GM19468 (cell line): Measurements from ENCODE around the gene SHISA4.
"Not testable (repeated sequence)": the region's sequence is repeated elsewhere in the genome, so short reads cannot be mapped to it uniquely, and the experiment has no call there.

Experiments
- ATAC-seq: cut with Tn5 transposase; IDR thresholded peaks from one replicate; pipeline ENCODE4 v1.9.1; 2021; ENCODE audit warnings: mild to moderate bottlenecking, moderate library complexity, moderate number of reproducible peaks; ENCODE audit not compliant: unreplicated experiment; ENCODE audit errors: extremely low read depth

The SHISA4 gene, protein sequence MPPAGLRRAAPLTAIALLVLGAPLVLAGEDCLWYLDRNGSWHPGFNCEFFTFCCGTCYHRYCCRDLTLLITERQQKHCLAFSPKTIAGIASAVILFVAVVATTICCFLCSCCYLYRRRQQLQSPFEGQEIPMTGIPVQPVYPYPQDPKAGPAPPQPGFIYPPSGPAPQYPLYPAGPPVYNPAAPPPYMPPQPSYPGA

GRCh38 chr1:201888282-201889089, at the start of gene SHISA4:
Gene SHISA4, plus strand, starts transcription at chr1:201888898. Its CDS starts 97 bp downstream, at chr1:201888995.
- ATAC-seq, result no peak

DNA sequence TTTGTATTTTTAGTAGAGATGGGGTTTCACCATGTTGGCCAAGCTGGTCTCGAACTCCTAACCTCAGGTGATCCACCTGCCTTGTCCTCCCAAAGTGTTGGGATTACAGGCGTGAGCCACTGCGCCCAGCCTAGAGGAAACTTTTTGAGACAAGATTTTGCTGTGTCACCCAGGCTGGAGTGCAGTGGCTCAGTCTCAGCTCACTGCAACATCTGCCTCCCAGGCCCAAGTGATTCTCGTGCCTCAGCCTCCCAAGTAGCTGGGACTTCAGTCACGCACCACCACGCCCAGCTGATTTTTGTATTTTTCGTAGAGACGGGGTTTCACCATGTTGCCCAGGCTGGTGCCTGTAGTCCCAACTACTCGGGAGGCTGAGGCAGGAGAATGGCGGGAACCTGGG, 49.6 kb upstream of the SHISA4 start:
- ATAC-seq, result not testable (repeated sequence)

DNA sequence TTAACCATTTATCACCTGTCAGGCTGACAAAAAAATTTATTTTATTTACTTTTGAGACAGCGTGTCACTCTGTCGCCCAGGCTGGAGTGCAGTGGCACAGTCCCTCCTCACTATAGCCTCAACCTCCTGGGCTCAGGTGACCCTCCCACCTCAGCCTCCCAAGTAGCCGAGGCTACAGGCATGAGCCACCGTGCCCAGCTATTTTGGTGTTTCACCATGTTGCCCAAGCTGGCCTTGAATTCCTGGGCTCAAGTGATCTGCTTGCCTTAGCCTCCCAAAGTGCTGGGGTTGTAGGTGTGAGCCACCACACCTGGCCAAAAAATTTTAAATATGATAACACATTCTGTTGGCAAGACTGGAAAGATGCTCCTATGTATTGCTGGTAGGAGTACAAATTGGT, 48.6 kb upstream of the SHISA4 start:
- no peak for ATAC-seq

DNA sequence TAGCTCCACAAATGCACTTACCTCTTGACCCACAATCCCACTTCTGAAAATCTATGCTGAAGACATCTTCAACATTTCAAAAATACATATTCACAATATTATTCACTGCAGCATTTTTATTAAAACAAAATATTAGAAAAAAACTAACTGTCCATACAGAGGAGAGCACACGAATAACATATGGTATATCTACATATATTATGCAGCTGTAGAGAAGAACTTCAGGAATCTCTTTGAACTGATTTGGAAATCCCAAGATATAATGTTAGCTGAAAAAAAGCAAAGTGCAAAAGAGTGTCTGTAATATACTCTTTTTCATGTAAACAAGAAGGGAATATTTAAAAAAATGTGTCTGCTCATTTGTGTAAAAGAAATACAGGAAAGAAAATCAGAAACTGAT, 48.2 kb upstream of the SHISA4 start:
- no peak for ATAC-seq

DNA sequence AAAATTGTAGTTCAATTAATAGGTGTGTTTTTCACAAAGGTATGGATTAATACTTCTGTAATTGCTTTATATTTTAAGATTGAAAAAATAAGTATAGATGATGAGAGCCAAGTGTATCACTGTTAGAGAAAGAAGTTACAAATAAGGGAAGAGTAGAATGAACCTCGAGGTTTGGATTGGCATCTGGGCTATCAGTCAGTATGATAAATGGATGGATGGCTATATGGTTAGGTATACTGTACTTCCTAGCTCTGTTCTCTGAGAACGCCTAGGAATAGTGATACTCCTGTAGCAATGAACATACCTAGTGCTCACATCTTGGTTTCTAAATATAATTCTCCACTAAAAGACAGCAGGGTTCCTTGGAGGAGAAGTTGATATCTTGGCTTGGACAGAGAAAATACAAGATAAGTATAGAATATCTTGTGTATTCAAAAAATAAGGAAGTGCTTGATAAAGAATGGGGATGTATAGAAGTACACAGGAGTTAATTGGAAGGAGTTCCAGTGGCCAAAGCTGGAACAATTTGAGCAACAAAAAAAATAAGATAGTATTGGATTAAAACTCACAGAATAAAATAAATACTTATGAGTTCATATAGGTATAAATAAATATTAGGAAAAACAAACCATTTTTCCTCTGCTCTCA, 47.3 kb upstream of the SHISA4 start:
- ATAC-seq, result no peak

DNA sequence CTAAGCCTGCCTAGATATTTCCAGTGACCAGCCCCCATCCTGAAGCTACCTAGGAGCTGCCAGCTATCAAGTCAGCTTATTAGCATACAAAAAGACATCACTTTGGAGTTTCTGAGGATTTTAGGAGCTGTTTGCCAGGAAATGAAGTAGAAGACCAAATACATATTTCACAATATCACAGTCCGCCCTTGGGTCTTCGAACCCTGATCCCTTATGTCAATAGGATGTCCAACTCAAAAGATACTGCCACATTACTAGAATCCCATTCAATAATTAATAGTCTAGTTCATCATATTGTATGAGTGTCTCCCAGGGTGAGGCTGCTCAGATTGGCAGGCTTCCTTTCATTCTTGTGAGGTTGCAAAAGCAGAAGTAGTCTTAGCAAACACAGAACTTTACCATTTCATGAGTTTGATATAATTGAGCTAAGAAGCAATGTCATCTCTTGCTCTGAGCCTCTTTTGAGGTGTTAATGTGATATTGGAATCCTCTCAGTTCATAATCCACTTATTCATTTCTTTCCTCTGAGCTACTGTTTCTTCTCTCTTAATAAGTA, 46.1 kb upstream of the SHISA4 start:
- ATAC-seq, result no peak

GRCh38 chr1:201845331-201846083, 43.2 kb upstream of the SHISA4 start:
- ATAC-seq, result no peak

DNA sequence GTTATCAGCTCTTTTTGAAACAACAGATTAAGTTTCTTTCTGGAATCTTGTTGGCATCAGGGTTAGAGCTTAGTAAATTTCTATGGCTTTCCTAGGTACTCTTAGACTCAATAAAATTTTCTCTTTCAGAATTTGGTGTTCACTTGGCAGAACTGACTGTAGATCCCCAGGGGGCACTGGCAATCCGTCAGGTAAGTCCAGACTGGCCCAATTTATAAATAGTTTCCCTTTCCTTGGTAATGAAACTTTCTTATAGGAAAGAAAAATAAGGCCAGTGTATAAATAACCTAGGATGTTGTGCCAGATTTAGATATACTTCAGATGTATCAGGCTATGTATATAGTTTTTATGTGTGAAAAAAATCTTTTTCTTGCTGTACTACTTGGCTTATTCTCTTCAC, 41.5 kb upstream of the SHISA4 start:
- ATAC-seq, result no peak

DNA sequence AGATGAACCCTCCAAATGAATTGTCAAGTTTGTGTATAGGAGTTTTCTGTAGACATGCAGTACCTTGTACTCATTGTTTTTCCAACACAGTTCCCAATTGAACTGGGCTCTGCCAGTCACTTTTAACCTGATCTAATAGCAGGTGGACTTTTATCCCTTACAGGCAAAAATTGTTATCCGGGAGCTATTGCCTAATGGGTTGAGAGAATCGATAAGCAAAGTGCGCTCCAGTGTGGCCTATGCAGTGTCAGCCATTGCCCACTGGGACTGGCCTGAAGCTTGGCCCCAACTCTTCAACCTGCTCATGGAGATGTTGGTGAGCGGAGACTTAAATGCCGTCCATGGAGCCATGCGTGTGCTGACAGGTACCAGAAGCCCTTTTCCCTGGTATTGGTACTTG, 40.5 kb upstream of the SHISA4 start:
- ATAC-seq, result no peak

GRCh38 chr1:201849372-201850052, 39.2 kb upstream of the SHISA4 start:
- ATAC-seq, result no peak

DNA sequence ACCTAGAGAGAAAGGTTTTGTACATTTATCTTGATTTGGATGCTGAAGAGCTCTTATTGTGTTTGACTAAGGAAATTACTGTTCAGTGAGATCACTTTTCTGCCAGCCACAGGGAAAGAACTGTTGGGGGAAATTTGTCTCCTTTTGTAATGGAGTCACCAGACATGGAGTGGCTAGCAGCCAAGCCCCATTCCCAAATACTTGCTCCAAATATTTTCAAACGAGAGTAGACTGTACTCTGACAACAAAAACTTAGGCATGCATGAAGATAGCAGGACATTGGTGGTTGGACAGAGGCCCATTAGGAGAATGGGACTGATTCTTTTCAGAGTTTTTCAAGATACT, 38.7 kb upstream of the SHISA4 start:
- ATAC-seq, result no peak

DNA sequence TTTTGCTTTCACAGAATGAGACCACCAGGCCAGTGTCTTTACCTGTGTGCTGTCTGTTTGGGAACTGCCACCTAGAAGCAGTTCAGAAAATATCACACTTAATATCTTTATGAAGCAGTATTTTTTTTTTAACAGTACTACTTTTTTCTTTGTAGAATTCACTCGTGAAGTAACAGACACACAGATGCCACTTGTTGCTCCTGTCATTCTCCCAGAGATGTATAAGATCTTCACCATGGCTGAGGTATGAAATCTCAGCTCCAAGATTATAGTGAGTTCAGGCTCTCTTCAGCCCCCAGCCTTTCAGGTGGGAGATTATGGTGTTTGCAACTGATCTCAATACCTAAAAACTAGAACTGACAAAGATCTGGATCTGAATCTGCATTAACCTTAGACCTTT, 36.7 kb upstream of the SHISA4 start:
- ATAC-seq, result no peak

DNA sequence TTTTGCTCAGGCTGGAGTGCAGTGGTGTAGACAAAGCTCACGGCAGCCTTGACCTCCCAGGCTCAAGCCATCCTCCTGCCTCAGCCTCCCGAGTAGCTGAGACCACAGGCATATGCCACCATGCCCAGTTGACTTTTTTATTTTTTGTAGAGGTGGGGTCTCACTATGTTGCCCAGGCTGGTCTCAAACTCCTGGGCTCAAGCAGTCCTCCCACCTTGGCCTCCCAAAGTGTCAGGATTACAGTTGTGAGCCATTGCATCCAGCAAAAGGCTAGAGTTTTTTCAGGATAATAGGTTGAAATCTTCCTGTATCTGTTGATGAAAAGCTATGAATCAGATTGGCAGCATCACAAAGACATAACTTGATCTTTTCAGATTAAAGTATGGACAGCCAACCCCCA, 32.0 kb upstream of the SHISA4 start:
- not testable (repeated sequence) for ATAC-seq

- no peak for ATAC-seq
Observed at GRCh38 chr1:201859424-201859823, 29.3 kb upstream of the SHISA4 start.

GRCh38 chr1:201861448-201861847, 27.2 kb upstream of the SHISA4 start:
- no peak for ATAC-seq

DNA sequence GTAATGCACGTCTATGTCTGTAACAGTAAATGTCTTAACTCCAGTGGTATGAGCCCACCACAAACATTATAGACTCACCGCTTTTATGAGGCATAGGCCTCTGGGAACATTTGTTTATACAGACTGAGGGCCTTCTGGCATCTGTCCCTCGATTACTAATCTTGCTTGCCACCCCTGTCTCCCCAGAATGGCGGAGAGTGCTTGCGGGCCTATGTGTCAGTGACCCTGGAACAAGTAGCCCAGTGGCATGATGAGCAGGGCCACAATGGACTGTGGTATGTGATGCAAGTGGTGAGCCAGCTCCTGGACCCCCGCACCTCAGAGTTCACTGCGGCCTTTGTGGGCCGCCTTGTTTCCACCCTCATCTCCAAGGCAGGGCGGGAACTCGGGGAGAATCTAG, 18.3 kb upstream of the SHISA4 start:
- ATAC-seq, result no peak

GRCh38 chr1:201874672-201875071, 14.0 kb upstream of the SHISA4 start:
- ATAC-seq, result no peak

GRCh38 chr1:201876148-201876818, 12.4 kb upstream of the SHISA4 start:
- ATAC-seq, result no peak

DNA sequence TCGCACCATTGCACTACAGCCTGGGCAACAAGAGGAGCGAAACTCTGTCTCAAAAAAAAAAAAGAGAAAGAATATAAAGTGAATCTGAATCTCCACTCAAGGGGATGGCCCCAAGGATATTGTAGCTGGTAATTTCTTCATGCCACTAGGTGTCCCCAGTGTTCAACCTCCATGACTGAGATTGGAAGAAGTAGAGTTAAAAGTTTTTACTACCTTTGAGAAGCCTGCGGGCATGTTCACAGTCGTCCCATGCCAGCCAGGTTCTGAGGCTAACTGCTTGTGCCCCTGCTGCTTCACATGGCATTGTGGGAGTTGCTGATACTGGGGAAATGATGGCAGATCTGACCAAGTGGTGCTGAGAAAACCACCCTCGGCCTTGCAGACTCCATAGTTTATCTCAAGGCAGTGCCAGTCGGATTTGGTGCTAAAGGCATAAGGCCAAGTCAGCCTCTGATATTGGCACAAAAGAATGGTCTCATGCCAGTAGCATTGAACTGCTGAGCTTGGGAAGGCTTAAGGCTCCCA, 10.8 kb upstream of the SHISA4 start:
- ATAC-seq, result no peak
